Brain microvascular endothelial cell (primary cell): ENCODE data around the gene PSORS1C2.

Experiments
- DNase-seq: peaks from one replicate; pipeline ENCODE4 v3.0.0-alpha.2; 2020
- H3K27ac ChIP-seq: fragments of 250-450 bp; sonication (Bioruptor Pico); 2 replicates; pipeline ENCODE4 v1.5.1; 2020; ENCODE audit warnings: mild to moderate bottlenecking, moderate library complexity
- H3K27me3 ChIP-seq: fragments of 250-450 bp; sonication (Bioruptor Pico); replicated peaks from 2 replicates; pipeline ENCODE4 v1.5.1; 2020; ENCODE audit warnings: mild to moderate bottlenecking
- H3K36me3 ChIP-seq: fragments of 250-450 bp; sonication (Bioruptor Pico); replicated peaks from 2 replicates; pipeline ENCODE4 v1.5.1; 2020; ENCODE audit warnings: mild to moderate bottlenecking
- H3K4me3 ChIP-seq: 2 replicates; pipeline ENCODE4 v1.5.1; 2011; ENCODE audit warnings: low read depth, mild to moderate bottlenecking, control low read depth, low read length, moderate library complexity
- CTCF ChIP-seq: IDR thresholded peaks from 2 replicates; pipeline ENCODE4 v1.5.1; 2011; ENCODE audit warnings: low read depth, mild to moderate bottlenecking, moderate library complexity, low read length, control low read depth, inconsistent platforms; ENCODE audit errors: missing control alignments
- in situ Hi-C: cut with HindIII; loops from 2 replicates; pipeline ENCODE4 v1.10.0; 2017; ENCODE audit warnings: low sequenced_read_pairs, low pct_ligation_motif_present

PSORS1C2 gene

GRCh38 chr6:31114970-31115849, 23.7 kb downstream of the PSORS1C2 start:
- Histone ChIP-seq H3K27me3 (peaks cover 6% of the 10 kb centered on the region), H3K27ac (peak overlapping the region; percentile 57), H3K4me3 (peak overlapping the region; percentile 41), H3K36me3 (no peaks in the 10 kb centered on the region)
- peak; percentile 63 for TF ChIP-seq CTCF
- DNase-seq: peak; percentile 48
- in situ Hi-C loops: no loop called here

- Histone ChIP-seq H3K36me3 (no peaks in the 10 kb centered on the region), H3K27me3 (peaks cover 9% of the 10 kb centered on the region), H3K27ac (peak within 1 kb of the TSS; percentile 57), H3K4me3 (peak within 1 kb of the TSS; percentile 41)
- no peak for TF ChIP-seq CTCF
- in situ Hi-C loops: no loop called here
- DNase-seq: peak; percentile 92
Measured at GRCh38 chr6:31114541-31114878, 24.4 kb downstream of the PSORS1C2 start, which contains the start of gene PSORS1C1. Gene PSORS1C1, plus strand, starts transcription at chr6:31114800. Its CDS starts 14,833 bp downstream, at chr6:31129633.

- TF ChIP-seq CTCF: no peak
- Histone ChIP-seq H3K27me3 (peaks cover 9% of the 10 kb centered on the region), H3K4me3 (no peak overlapping the region), H3K36me3 (no peaks in the 10 kb centered on the region), H3K27ac (peak overlapping the region; percentile 57)
- in situ Hi-C loops: no loop called here
- DNase-seq: no peak
Measured at GRCh38 chr6:31113861-31114540, 24.9 kb downstream of the PSORS1C2 start.

GRCh38 chr6:31112478-31112877, 26.4 kb downstream of the PSORS1C2 start, which contains the start of gene C6orf15:
Gene C6orf15, minus strand, starts transcription at chr6:31112575. Its CDS starts 20 bp downstream, at chr6:31112555.
- Histone ChIP-seq H3K36me3 (no peaks in the 10 kb centered on the region), H3K27me3 (peaks cover 9% of the 10 kb centered on the region), H3K27ac (no peak within 1 kb of the TSS), H3K4me3 (no peak within 1 kb of the TSS)
- in situ Hi-C loops: no loop called here
- TF ChIP-seq CTCF: no peak
- no peak for DNase-seq

- Histone ChIP-seq H3K27ac (no peak overlapping the region), H3K4me3 (no peak overlapping the region), H3K27me3 (peaks cover 9% of the 10 kb centered on the region), H3K36me3 (no peaks in the 10 kb centered on the region)
- TF ChIP-seq CTCF: no peak
- in situ Hi-C loops: no loop called here
- no peak for DNase-seq
Measured at GRCh38 chr6:31111712-31112111, 27.2 kb downstream of the PSORS1C2 start.
